Gastrocnemius medialis (tissue), 4 donors: ENCODE measurements around the gene SETBP1. TPM values are rescaled to one million over a fixed set of nuclear protein-coding genes. Genes with fewer than 3 reads are reported as not detected.

Experiments
- ATAC-seq, 2 donors: fragments of 150-250 bp; one replicate each; pipeline ENCODE4 v1.9.1; 2016
- DNase-seq, 2 donors: peaks; one replicate each; pipeline ENCODE4 v3.0.0-alpha.2; 2019
- H3K27ac ChIP-seq, 4 donors: fragments of 200-600 bp; sonication (generic); 1 replicate in 1 of 4; 2 replicates in 3 of 4; pipeline ENCODE4 v1.5.1; 2016 to 2018; ENCODE audit warnings: mild to moderate bottlenecking in 2 of 4, moderate library complexity in 1 of 4
- H3K27me3 ChIP-seq, 3 donors: fragments of 200-600 bp; sonication (generic) in 2 of 3; 1 replicate in 1 of 3; 2 replicates in 2 of 3; pipeline versions ENCODE4 v1.5.1 to v1.6.0; 2016 to 2019; ENCODE audit warnings: mild to moderate bottlenecking in 1 of 3, moderate library complexity in 1 of 3
- H3K36me3 ChIP-seq, 2 donors: fragments of 200-600 bp; sonication (generic) in 1 of 2; one replicate each; pipeline ENCODE4 v1.5.1; 2017 to 2018
- H3K4me1 ChIP-seq, 2 donors: fragments of 200-600 bp; sonication (generic) in 1 of 2; one replicate each; pipeline ENCODE4 v1.5.1; 2016 to 2017; ENCODE audit warnings: mild to moderate bottlenecking in 2 of 2
- H3K4me3 ChIP-seq, 4 donors: fragments of 200-600 bp; sonication (generic) in 3 of 4; 1 replicate in 1 of 4; 2 replicates in 3 of 4; pipeline ENCODE4 v1.5.1; 2016 to 2019; ENCODE audit warnings: mild to moderate bottlenecking in 2 of 4
- H3K9me3 ChIP-seq, 3 donors: fragments of 200-600 bp; sonication (generic) in 2 of 3; 1 replicate in 1 of 3; 2 replicates in 2 of 3; pipeline ENCODE4 v1.5.1; 2016 to 2019
- CTCF ChIP-seq, 5 experiments: fragments of 450-650 bp in 3 of 5; fragments of 200-600 bp in 2 of 5; sonication (generic) in 2 of 5; IDR thresholded peaks in 4 of 5; conservative IDR thresholded peaks in 1 of 5; 1 replicate in 4 of 5; 2 replicates in 1 of 5; pipeline ENCODE4 v1.5.1; 2016 to 2019; ENCODE audit warnings: antibody characterized with exemption in 5 of 5, mild to moderate bottlenecking in 3 of 5, moderate library complexity in 3 of 5
- POLR2A ChIP-seq, 2 donors: fragments of 450-650 bp; IDR thresholded peaks; one replicate each; pipeline ENCODE4 v1.6.1; 2017; ENCODE audit warnings: antibody characterized with exemption in 2 of 2, mild to moderate bottlenecking in 2 of 2, moderate library complexity in 2 of 2
- in situ Hi-C, 4 donors: fragments of 200-750 bp; cut with MboI; loops; one replicate each; pipeline versions ENCODE4 v1.15.0 to v1.8.0; 2017; ENCODE audit warnings: low sequenced_read_pairs in 4 of 4
- intact Hi-C: fragments of 100-400 bp; cut with DNase I; formaldehyde crosslinking; loops from one replicate; pipeline ENCODE4 v1.15.1; 2023; ENCODE audit warnings: low total_unique reads
- total RNA-seq, 4 donors: library from RNA; depleted of rRNA; stranded (reverse); fragments of >200 nt; gene quantifications; one replicate each; pipeline versions ENCODE4 v1.1.0 to v1.2.3, GENCODE V29; 2016

The SETBP1 gene
- total RNA-seq, 4 donors from 2014 or later = 9.2 to 20.0 (median 15.3) TPM

- Histone ChIP-seq H3K27me3 (no peaks in the 10 kb centered on the region), H3K9me3 (no peaks in the 10 kb centered on the region), H3K4me3 (peak overlapping the region; percentile 58 to 83 (median 79)), H3K27ac (peak overlapping the region; percentile 86 to 100 (median 96)), H3K36me3 (no peaks in the 10 kb centered on the region), H3K4me1 (peaks cover 45 to 50% of the 10 kb centered on the region in 2 donors)
- DNase-seq = peak; percentile 50 to 68
- intact Hi-C loops (loop anchor here (2.0 to 10.0 kb wide), 3 partner anchors 50 to 702 kb away; no protein-coding TSS in a partner anchor), in situ Hi-C loops (loop anchor here in 1 of 4 donors (25.0 kb wide), 1 partner anchor 104 kb away; no protein-coding TSS in a partner anchor)
- TF ChIP-seq POLR2A (IDR thresholded peaks at IDR 0.05) (no peak), CTCF (IDR thresholded peaks at IDR 0.05 in 4 of 5, conservative IDR thresholded peaks at IDR 0.05 in 1 of 5) (no peak)
- ATAC-seq = peak; percentile 30 to 55
Measured at GRCh38 chr18:44682871-44683221, 2.2 kb downstream of the SETBP1 start.

- H3K27me3 ChIP-seq = no peaks in the 10 kb centered on the region
- H3K27ac ChIP-seq = peak overlapping the region; percentile 86 to 100 (median 96)
- intact Hi-C loops (loop anchor here (2.0 to 10.0 kb wide), 3 partner anchors 49 to 701 kb away; no protein-coding TSS in a partner anchor), in situ Hi-C loops (loop anchor here in 1 of 4 donors (25.0 kb wide), 1 partner anchor 104 kb away; no protein-coding TSS in a partner anchor)
- ATAC-seq = no peak
- no peaks in the 10 kb centered on the region for H3K9me3 ChIP-seq
- DNase-seq = no peak
- no peak overlapping the region for H3K4me3 ChIP-seq
- no peaks in the 10 kb centered on the region for H3K36me3 ChIP-seq
- TF ChIP-seq POLR2A (IDR thresholded peaks at IDR 0.05) = no peak
- no peak for TF ChIP-seq CTCF (IDR thresholded peaks at IDR 0.05 in 4 of 5, conservative IDR thresholded peaks at IDR 0.05 in 1 of 5)
- peaks cover 46 to 57% of the 10 kb centered on the region in 2 donors for H3K4me1 ChIP-seq
Measured at GRCh38 chr18:44683556-44683955, 2.9 kb downstream of the SETBP1 start.

GRCh38 chr18:44685296-44685695 lies 4.6 kb downstream of the SETBP1 start:
- Histone ChIP-seq H3K4me3 (no peak overlapping the region), H3K27me3 (no peaks in the 10 kb centered on the region), H3K9me3 (no peaks in the 10 kb centered on the region), H3K4me1 (peaks cover 53 to 74% of the 10 kb centered on the region in 2 donors), H3K27ac (no peak overlapping the region), H3K36me3 (no peaks in the 10 kb centered on the region)
- intact Hi-C loops (loop anchor here (10.0 kb wide), 1 partner anchor 700 kb away; no protein-coding TSS in a partner anchor), in situ Hi-C loops (loop anchor here in 1 of 4 donors (25.0 kb wide), 1 partner anchor 102 kb away; no protein-coding TSS in a partner anchor)
- TF ChIP-seq CTCF (IDR thresholded peaks at IDR 0.05 in 4 of 5, conservative IDR thresholded peaks at IDR 0.05 in 1 of 5) (no peak), POLR2A (IDR thresholded peaks at IDR 0.05) (no peak)
- ATAC-seq (no peak), DNase-seq (no peak)

- TF ChIP-seq CTCF (IDR thresholded peaks at IDR 0.05 in 4 of 5, conservative IDR thresholded peaks at IDR 0.05 in 1 of 5) = no peak
- TF ChIP-seq POLR2A (IDR thresholded peaks at IDR 0.05) = no peak
- DNase-seq (no peak), ATAC-seq (no peak)
- H3K27ac ChIP-seq = no peak overlapping the region
- peaks cover 53 to 80% of the 10 kb centered on the region in 2 donors for H3K4me1 ChIP-seq
- H3K36me3 ChIP-seq = no peaks in the 10 kb centered on the region
- in situ Hi-C loops = loop anchor here in 1 of 4 donors (25.0 kb wide), 1 partner anchor 101 kb away; no protein-coding TSS in a partner anchor
- no peak overlapping the region for H3K4me3 ChIP-seq
- intact Hi-C loops = loop anchor here (10.0 kb wide), 1 partner anchor 699 kb away; no protein-coding TSS in a partner anchor
- no peaks in the 10 kb centered on the region for H3K27me3 ChIP-seq
- no peaks in the 10 kb centered on the region for H3K9me3 ChIP-seq
Measured at GRCh38 chr18:44686156-44686555, 5.5 kb downstream of the SETBP1 start.
